Dendritic cell treated with granulocyte-macrophage colony-stimulating factor and Interleukin-4, amounts not matched to agents 40 ng/mL and 50 ng/mL, for 4 days (primary cell): ENCODE measurements around the gene DCLK3.

Experiments used
- H3K27ac Mint-ChIP-seq: one replicate; pipeline ENCODE4 v1.8.0; 2022; ENCODE audit warnings: mild to moderate bottlenecking, mixed read lengths
- H3K27me3 Mint-ChIP-seq: one replicate; pipeline ENCODE4 v1.8.0; 2022; ENCODE audit warnings: mild to moderate bottlenecking, mixed read lengths
- H3K36me3 Mint-ChIP-seq: one replicate; pipeline ENCODE4 v1.8.0; 2022; ENCODE audit warnings: low read depth, mixed read lengths
- H3K4me1 Mint-ChIP-seq: one replicate; pipeline ENCODE4 v1.8.0; 2022; ENCODE audit warnings: low read depth, mixed read lengths
- H3K4me3 Mint-ChIP-seq: one replicate; pipeline ENCODE4 v1.8.0; 2022; ENCODE audit warnings: mild to moderate bottlenecking, moderate library complexity, mixed read lengths
- H3K9me3 Mint-ChIP-seq: one replicate; pipeline ENCODE4 v1.8.0; 2022; ENCODE audit warnings: mixed read lengths
- intact Hi-C: fragments of 100-400 bp; cut with micrococcal nuclease; formaldehyde crosslinking; loops from one replicate; pipeline ENCODE4 v1.15.0; 2022

The DCLK3 gene

DNA sequence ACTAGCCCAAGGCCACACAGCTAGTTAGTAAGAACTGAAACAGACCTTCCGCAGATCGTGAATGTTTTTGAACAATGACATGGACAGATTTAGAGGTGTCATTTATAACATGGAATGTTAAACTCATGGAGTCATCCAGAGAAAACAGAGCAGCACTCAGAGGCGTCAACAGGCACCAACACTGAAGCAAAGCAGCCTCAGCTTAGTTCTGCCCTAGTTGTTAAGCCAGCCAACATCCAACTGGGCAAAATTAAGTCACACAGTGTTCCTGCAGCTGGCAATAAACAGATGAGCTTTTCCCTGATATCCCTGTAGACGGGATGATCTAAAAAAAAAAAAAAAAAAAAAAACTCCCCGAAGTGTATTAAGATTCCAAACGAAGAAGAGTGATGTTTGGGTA, 13.6 kb downstream of the DCLK3 start:
- intact Hi-C loops: no loop called here
- no peaks in the 10 kb centered on the region for H3K4me1 Mint-ChIP-seq
- H3K4me3 Mint-ChIP-seq: no peak overlapping the region
- no peaks in the 10 kb centered on the region for H3K9me3 Mint-ChIP-seq
- no peaks in the 10 kb centered on the region for H3K36me3 Mint-ChIP-seq
- H3K27ac Mint-ChIP-seq: no peak overlapping the region
- H3K27me3 Mint-ChIP-seq: peaks cover 4% of the 10 kb centered on the region

- Mint-ChIP-seq H3K27me3 (peaks cover 3% of the 10 kb centered on the region), H3K27ac (no peak overlapping the region), H3K4me1 (no peaks in the 10 kb centered on the region), H3K9me3 (no peaks in the 10 kb centered on the region), H3K4me3 (no peak overlapping the region), H3K36me3 (no peaks in the 10 kb centered on the region)
- intact Hi-C loops: no loop called here
Measured at GRCh38 chr3:36744763-36745162, 19.6 kb downstream of the DCLK3 start.

DNA sequence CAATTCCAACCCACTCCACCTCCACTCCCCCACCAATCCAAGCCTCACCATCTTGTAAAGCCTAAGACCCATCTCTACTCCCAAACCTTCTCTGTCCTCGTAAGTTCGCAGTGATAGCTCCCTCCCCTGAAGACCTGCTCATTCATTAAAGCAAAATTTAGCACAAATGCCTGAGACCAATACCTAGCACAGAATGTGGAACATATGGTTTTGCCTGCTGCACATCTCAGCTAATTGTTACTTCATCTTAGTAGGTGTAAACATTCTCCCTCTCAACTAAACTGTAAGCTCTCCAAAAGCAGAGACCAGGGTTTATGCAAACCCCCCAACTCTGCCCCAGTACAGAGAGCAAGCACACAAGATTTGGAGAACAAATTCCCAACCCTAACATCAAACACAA, 20.5 kb downstream of the DCLK3 start:
- intact Hi-C loops: no loop called here
- no peak overlapping the region for H3K27ac Mint-ChIP-seq
- H3K9me3 Mint-ChIP-seq: no peaks in the 10 kb centered on the region

DNA sequence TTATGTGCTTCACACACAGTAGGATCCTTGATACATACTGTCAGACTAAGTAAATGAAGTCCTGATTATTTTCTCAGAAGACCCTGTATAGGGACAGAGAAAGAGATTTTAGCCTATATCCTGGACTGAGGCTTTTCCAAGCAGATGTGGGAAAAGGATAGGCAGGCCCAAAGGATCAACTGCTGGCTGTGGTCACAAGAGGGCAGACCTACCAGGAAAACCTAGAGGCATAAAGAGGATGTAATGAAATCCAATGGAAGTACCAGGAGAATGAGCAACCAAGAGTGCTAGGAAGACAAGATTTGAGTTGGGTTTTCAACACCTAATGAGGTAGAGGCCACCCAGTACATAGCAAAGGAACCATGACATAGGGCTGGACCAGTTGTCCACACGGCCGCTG, 23.1 kb downstream of the DCLK3 start:
- Mint-ChIP-seq H3K27ac (no peak overlapping the region), H3K9me3 (no peaks in the 10 kb centered on the region), H3K4me3 (no peak overlapping the region), H3K27me3 (peaks cover 4% of the 10 kb centered on the region), H3K36me3 (no peaks in the 10 kb centered on the region), H3K4me1 (no peaks in the 10 kb centered on the region)
- intact Hi-C loops: no loop called here

More for the DNA sequence above, 20.5 kb downstream of the DCLK3 start:
- no peaks in the 10 kb centered on the region for H3K4me1 Mint-ChIP-seq
- no peak overlapping the region for H3K4me3 Mint-ChIP-seq
- peaks cover 4% of the 10 kb centered on the region for H3K27me3 Mint-ChIP-seq
- H3K36me3 Mint-ChIP-seq: no peaks in the 10 kb centered on the region

DNA sequence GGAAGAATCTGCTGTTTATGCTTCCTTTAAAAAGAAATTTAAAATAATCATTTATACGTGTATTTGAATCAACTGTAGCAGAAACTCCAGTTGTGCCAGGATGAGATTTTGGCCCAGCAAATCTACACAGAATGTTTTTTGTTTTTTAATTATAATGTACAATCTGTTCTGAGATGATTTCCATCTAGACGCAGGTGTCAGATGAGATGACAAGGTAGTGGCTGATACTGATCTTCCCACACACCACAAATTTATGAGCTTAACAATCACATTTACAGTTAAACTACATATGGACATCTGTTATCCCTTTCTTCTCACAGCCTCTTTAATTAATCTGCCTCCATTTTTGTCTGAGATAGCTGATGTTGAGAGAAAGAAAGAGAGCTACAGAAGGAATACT, 23.6 kb downstream of the DCLK3 start:
- Mint-ChIP-seq H3K27me3 (peaks cover 4% of the 10 kb centered on the region), H3K36me3 (no peaks in the 10 kb centered on the region), H3K4me3 (no peak overlapping the region), H3K27ac (no peak overlapping the region), H3K9me3 (no peaks in the 10 kb centered on the region), H3K4me1 (no peaks in the 10 kb centered on the region)
- intact Hi-C loops: no loop called here

DNA sequence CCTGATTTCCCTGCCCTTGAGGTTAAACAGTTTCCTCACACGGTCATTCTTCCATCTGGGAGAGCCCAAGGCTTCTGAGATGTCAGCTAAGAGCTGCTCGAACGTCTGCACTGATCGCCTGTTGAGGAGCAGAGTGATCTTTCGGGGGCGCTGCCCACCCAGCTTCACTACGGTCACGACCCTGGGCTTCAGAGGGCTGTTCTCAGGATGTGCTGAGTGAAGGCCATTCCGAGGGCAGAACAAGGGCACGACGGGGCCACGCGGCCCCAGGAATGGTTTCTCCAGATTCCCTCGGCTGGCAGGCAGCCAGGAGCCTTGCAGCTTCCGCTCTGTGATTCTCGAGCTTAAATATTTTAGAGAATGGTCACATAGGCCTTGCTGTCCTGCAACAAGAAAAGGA, 25.7 kb downstream of the DCLK3 start:
- H3K9me3 Mint-ChIP-seq: no peaks in the 10 kb centered on the region
- intact Hi-C loops: no loop called here

DNA sequence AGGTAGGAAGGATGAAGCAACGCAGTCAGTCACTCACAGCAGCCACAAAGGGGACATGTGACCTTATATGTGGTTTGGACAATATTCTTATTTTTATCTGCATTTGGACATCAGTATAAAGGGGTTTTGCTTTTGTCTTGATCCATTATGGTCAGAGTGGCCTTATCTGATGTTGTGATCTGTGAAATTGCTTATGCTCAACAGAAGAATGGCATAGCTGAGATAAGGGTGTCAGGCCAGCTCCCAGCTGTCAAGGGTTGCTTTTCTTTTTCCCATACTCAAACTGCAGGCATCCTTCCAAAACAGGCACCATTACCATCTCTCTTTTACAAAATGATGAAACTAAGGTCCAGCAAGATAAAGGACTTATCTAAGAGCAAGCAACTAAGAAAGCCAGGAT, 28.1 kb downstream of the DCLK3 start:
- H3K27me3 Mint-ChIP-seq: peaks cover 1% of the 10 kb centered on the region
- intact Hi-C loops: no loop called here
- no peaks in the 10 kb centered on the region for H3K36me3 Mint-ChIP-seq
- H3K4me3 Mint-ChIP-seq: no peak overlapping the region
- peaks cover 5% of the 10 kb centered on the region for H3K4me1 Mint-ChIP-seq
- H3K27ac Mint-ChIP-seq: no peak overlapping the region
- H3K9me3 Mint-ChIP-seq: no peaks in the 10 kb centered on the region

More for the DNA sequence above, 25.7 kb downstream of the DCLK3 start:
- no peaks in the 10 kb centered on the region for H3K4me1 Mint-ChIP-seq
- H3K4me3 Mint-ChIP-seq: no peak overlapping the region
- no peak overlapping the region for H3K27ac Mint-ChIP-seq
- H3K36me3 Mint-ChIP-seq: no peaks in the 10 kb centered on the region
- peaks cover 4% of the 10 kb centered on the region for H3K27me3 Mint-ChIP-seq

DNA sequence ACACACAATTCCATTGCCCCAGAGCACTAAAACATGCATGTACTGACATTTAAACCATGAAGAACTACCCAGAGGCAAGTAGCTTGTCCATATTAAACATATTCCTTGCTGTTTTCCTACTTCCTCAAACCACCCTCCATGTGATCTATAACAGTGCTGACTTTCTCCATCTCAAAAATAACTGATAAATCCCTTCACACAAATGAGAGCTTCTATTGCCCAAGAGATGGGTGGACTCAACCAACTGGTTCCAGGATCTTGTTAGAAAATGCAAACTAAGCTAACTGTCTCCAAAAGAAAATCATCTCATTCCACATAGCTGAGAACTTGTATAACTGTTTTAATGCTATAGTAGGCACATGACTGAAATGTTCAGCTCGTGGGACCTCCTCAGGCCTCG, 29.6 kb downstream of the DCLK3 start:
- Mint-ChIP-seq H3K27me3 (peaks cover 1% of the 10 kb centered on the region), H3K9me3 (no peaks in the 10 kb centered on the region), H3K4me1 (peaks cover 5% of the 10 kb centered on the region), H3K27ac (no peak overlapping the region), H3K4me3 (no peak overlapping the region), H3K36me3 (no peaks in the 10 kb centered on the region)
- intact Hi-C loops: loop anchor here (5.0 kb wide), 1 partner anchor 53 kb away; no protein-coding TSS in a partner anchor

DNA sequence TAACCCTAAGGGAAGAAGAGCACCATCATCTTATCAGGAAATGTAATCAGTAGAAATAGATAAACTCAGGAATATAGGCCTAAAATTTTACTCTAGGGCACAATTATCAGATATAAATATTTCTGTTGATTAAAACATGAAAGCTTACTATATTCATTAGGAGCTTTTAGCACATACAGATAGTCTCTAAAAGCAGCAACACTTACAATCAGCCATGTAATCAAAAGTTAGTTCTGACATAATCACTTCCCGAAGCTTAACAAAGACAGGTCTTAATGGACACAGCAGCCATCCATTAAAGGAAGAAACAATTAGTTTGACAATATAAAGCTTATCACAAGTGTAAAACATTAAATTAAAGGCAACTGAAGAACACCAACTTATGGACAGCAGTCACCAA, 30.6 kb downstream of the DCLK3 start:
- H3K36me3 Mint-ChIP-seq: no peaks in the 10 kb centered on the region
- H3K9me3 Mint-ChIP-seq: no peaks in the 10 kb centered on the region
- peaks cover 5% of the 10 kb centered on the region for H3K4me1 Mint-ChIP-seq
- peak overlapping the region; percentile 17 for H3K27ac Mint-ChIP-seq
- intact Hi-C loops: loop anchor here (5.0 kb wide), 1 partner anchor 54 kb away; no protein-coding TSS in a partner anchor
- H3K4me3 Mint-ChIP-seq: no peak overlapping the region
- H3K27me3 Mint-ChIP-seq: no peaks in the 10 kb centered on the region

GRCh38 chr3:36733162-36733696, 31.1 kb downstream of the DCLK3 start:
- no peaks in the 10 kb centered on the region for H3K36me3 Mint-ChIP-seq
- peaks cover 5% of the 10 kb centered on the region for H3K4me1 Mint-ChIP-seq
- peaks cover 2% of the 10 kb centered on the region for H3K27me3 Mint-ChIP-seq
- H3K9me3 Mint-ChIP-seq: no peaks in the 10 kb centered on the region
- peak overlapping the region; percentile 17 for H3K27ac Mint-ChIP-seq
- H3K4me3 Mint-ChIP-seq: no peak overlapping the region
- intact Hi-C loops: loop anchor here (5.0 kb wide), 1 partner anchor 54 kb away; no protein-coding TSS in a partner anchor

GRCh38 chr3:36730966-36731365, 33.4 kb downstream of the DCLK3 start:
- intact Hi-C loops: loop anchor here (5.0 kb wide), 1 partner anchor 56 kb away; no protein-coding TSS in a partner anchor
- H3K27me3 Mint-ChIP-seq: peaks cover 6% of the 10 kb centered on the region
- H3K4me1 Mint-ChIP-seq: peaks cover 5% of the 10 kb centered on the region
- H3K36me3 Mint-ChIP-seq: no peaks in the 10 kb centered on the region
- H3K4me3 Mint-ChIP-seq: no peak overlapping the region
- no peaks in the 10 kb centered on the region for H3K9me3 Mint-ChIP-seq
- H3K27ac Mint-ChIP-seq: no peak overlapping the region

DNA sequence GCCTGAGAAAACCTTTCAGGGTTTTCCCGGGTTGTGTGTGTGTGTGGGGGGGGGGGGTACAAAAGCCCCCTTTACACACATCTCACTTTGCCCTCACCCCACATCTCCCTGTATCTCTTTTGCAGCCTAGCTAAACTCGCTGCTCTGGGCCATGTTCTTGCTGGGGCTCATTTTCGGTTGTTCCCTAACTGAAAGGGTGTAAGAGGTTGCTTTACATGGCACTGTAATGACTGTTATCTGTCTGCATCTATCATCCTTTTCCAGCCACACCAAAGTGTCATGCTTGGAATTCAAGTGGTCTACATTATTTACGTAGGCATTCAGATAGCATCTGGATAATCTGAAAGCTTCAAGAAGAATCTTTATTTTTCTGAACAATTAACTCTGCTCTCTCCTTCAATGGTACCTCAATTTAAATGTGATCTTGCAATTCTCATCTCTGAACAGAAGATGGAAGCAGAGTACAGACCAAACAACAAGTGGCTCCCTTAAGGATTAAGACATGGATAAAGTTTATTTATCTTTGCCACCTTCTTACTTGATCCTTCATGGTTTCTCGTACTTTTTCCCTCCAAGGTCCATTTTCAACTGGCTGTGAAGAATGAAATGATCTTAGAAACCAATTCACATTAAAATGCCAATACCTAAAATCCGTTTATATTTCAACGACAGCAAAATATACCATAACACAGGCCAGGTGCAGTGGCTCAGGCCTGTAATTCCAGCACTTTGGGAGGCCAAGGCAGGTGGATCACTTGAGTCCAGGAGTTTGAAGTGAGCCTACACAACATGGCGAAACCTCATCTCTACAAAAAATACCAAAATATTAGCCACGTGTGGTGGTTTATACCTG, 34.9 kb downstream of the DCLK3 start:
- no peaks in the 10 kb centered on the region for H3K36me3 Mint-ChIP-seq
- no peaks in the 10 kb centered on the region for H3K9me3 Mint-ChIP-seq
- H3K27ac Mint-ChIP-seq: no peak overlapping the region
- peaks cover 5% of the 10 kb centered on the region for H3K4me1 Mint-ChIP-seq
- no peak overlapping the region for H3K4me3 Mint-ChIP-seq
- peaks cover 6% of the 10 kb centered on the region for H3K27me3 Mint-ChIP-seq
- intact Hi-C loops: loop anchor here (1.0 to 5.0 kb wide), 3 partner anchors 58 to 229 kb away; no protein-coding TSS in a partner anchor

- Mint-ChIP-seq H3K4me1 (peaks cover 5% of the 10 kb centered on the region), H3K9me3 (no peaks in the 10 kb centered on the region), H3K27me3 (no peaks in the 10 kb centered on the region), H3K27ac (no peak overlapping the region), H3K36me3 (no peaks in the 10 kb centered on the region), H3K4me3 (no peak overlapping the region)
- intact Hi-C loops: no loop called here
Measured at GRCh38 chr3:36714343-36715086, 49.8 kb downstream of the DCLK3 start.

DNA sequence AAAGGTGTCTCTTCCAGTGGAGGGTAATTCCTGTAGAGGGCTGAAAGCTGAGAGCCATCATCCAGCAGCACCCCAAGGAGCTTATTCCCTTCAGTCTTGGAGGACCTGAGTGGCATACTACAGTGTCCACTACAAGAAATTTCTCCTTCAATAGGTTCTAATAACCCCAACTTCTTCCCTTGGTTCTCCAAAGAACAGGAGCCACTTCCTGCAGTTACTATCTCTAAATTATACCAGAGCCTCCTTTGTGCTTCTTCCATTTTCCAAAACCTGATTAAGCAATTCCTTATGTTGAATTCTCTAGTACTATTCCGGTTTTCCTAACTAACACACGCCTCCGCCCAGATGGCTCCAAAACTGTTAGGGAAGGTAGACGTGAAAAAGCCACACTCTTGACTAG, 50.4 kb downstream of the DCLK3 start:
- Mint-ChIP-seq H3K36me3 (no peaks in the 10 kb centered on the region), H3K27ac (no peak overlapping the region), H3K4me3 (no peak overlapping the region)

More for the DNA sequence above, 50.4 kb downstream of the DCLK3 start:
- intact Hi-C loops: no loop called here
- Mint-ChIP-seq H3K9me3 (no peaks in the 10 kb centered on the region), H3K4me1 (peaks cover 5% of the 10 kb centered on the region), H3K27me3 (no peaks in the 10 kb centered on the region)
